IMR-90 (cell line): Measurements from ENCODE around the gene PAQR5. TPM values are rescaled to one million over a fixed set of nuclear protein-coding genes. Genes with fewer than 3 reads are reported as not detected.

Experiments
- ATAC-seq: fragments of 200-7000 bp; cut with Tn5 transposase; 2 replicates; pipeline ENCODE4 v1.9.1; 2020; ENCODE audit warnings: low read depth, mild to moderate bottlenecking, moderate library complexity
- BruUV-seq: library from RNA; stranded (reverse); fragments of 400-500 nt; replicated peaks from 2 replicates; lab custom pipeline; 2021; lab: Mats Ljungman, UMichigan
- CTCF ChIA-PET: fragments of 300-600 bp; formaldehyde crosslinking; extraction: SDS; loops from one replicate; lab custom pipeline; 2021; ENCODE audit warnings: antibody characterized with exemption; lab: Yijun Ruan, JAX
- POLR2A ChIA-PET: fragments of 300-600 bp; sonication (Branson Sonifier 250); formaldehyde crosslinking; loops from one replicate; lab custom pipeline; 2022; ENCODE audit warnings: antibody characterized with exemption; ENCODE audit not compliant: unreplicated experiment; lab: Charles Lee
- DNase-seq: peaks from one replicate; pipeline ENCODE4 v3.0.0; 2013
- H2AFZ ChIP-seq: replicated peaks from 2 replicates; pipeline ENCODE3; 2013; ENCODE audit warnings: low read length, mild to moderate bottlenecking; ENCODE audit not compliant: poor library complexity
- H2AK5ac ChIP-seq: 2 replicates; pipeline ENCODE4 v1.6.1; 2013; ENCODE audit warnings: low read depth, low read length, inconsistent platforms
- H2AK9ac ChIP-seq: replicated peaks from 2 replicates; pipeline ENCODE3; 2013; ENCODE audit warnings: mild to moderate bottlenecking, low read depth, low read length, moderate library complexity; ENCODE audit not compliant: poor library complexity
- H2BK120ac ChIP-seq: 2 replicates; pipeline ENCODE4 v1.6.1; 2013; ENCODE audit warnings: low read depth, low read length, inconsistent platforms
- H2BK15ac ChIP-seq: 3 replicates; pipeline ENCODE4 v1.6.1; 2013; ENCODE audit warnings: low read depth, low read length, inconsistent platforms
- H2BK20ac ChIP-seq: 2 replicates; pipeline ENCODE4 v1.6.1; 2013; ENCODE audit warnings: low read depth, mild to moderate bottlenecking, inconsistent platforms, low read length, moderate library complexity
- H2BK5ac ChIP-seq: 2 replicates; pipeline ENCODE4 v1.6.1; 2013; ENCODE audit warnings: mild to moderate bottlenecking, low read depth, low read length, inconsistent platforms; ENCODE audit not compliant: poor library complexity, severe bottlenecking
- H3K14ac ChIP-seq: replicated peaks from 2 replicates; pipeline ENCODE4 v1.6.1; 2013; ENCODE audit warnings: low read depth, low read length, inconsistent platforms
- H3K18ac ChIP-seq: 2 replicates; pipeline ENCODE4 v1.6.1; 2013; ENCODE audit warnings: low read depth, low read length, control low read depth
- H3K23ac ChIP-seq: 2 replicates; pipeline ENCODE4 v1.6.1; 2013; ENCODE audit warnings: low read depth, low read length, inconsistent platforms
- H3K27ac ChIP-seq: 2 replicates; pipeline ENCODE4 v1.5.1; 2013; ENCODE audit warnings: mild to moderate bottlenecking, control low read depth, low read length; ENCODE audit not compliant: insufficient read depth
- H3K27me3 ChIP-seq: 2 replicates; pipeline ENCODE4 v1.6.1; 2013; ENCODE audit warnings: low read length; ENCODE audit not compliant: control insufficient read depth, insufficient read depth
- H3K36me3 ChIP-seq: 2 replicates; pipeline ENCODE4 v1.6.1; 2013; ENCODE audit warnings: low read length, mixed read lengths; ENCODE audit not compliant: control insufficient read depth, insufficient read depth
- H3K4ac ChIP-seq: 2 replicates; pipeline ENCODE4 v1.6.1; 2013; ENCODE audit warnings: low read depth, low read length, inconsistent platforms
- H3K4me1 ChIP-seq: 2 replicates; pipeline ENCODE4 v1.6.1; 2013; ENCODE audit warnings: low read length, mixed read lengths; ENCODE audit not compliant: control insufficient read depth, insufficient read depth
- H3K4me2 ChIP-seq: 2 replicates; pipeline ENCODE4 v1.6.1; 2013; ENCODE audit warnings: low read depth, mild to moderate bottlenecking, control low read depth, low read length, moderate library complexity
- H3K4me3 ChIP-seq: 2 replicates; pipeline ENCODE4 v1.5.1; 2013; ENCODE audit warnings: low read depth, mild to moderate bottlenecking, control low read depth, low read length, moderate library complexity; ENCODE audit not compliant: insufficient read depth
- H3K56ac ChIP-seq: 2 replicates; pipeline ENCODE4 v1.6.1; 2013; ENCODE audit warnings: low read length, inconsistent platforms; ENCODE audit not compliant: insufficient read depth; ENCODE audit errors: extremely low read depth
- H3K79me1 ChIP-seq, 2 experiments: 2 replicates each; pipeline ENCODE4 v1.6.1; 2013; ENCODE audit warnings: low read length in 2 of 2, inconsistent platforms in 1 of 2, low read depth in 1 of 2
- H3K9ac ChIP-seq: 2 replicates; pipeline ENCODE4 v1.6.1; 2013; ENCODE audit warnings: low read depth, low read length, control low read depth
- H3K9me1 ChIP-seq: 2 replicates; pipeline ENCODE4 v1.6.1; 2013; ENCODE audit warnings: low read length, inconsistent platforms; ENCODE audit not compliant: insufficient read depth
- H3K9me3 ChIP-seq: 2 replicates; pipeline ENCODE4 v1.6.1; 2013; ENCODE audit warnings: low read length; ENCODE audit not compliant: control insufficient read depth, insufficient read depth
- H4K20me1 ChIP-seq: 2 replicates; pipeline ENCODE4 v1.6.1; 2013; ENCODE audit warnings: low read length, inconsistent platforms; ENCODE audit not compliant: insufficient read depth
- H4K5ac ChIP-seq: 2 replicates; pipeline ENCODE4 v1.6.1; 2013; ENCODE audit warnings: mild to moderate bottlenecking, low read depth, low read length, control low read depth
- H4K8ac ChIP-seq, 2 experiments: 2 replicates each; pipeline ENCODE4 v1.6.1; 2013; ENCODE audit warnings: low read depth in 2 of 2, low read length in 2 of 2, control low read depth in 1 of 2, inconsistent platforms in 1 of 2
- H4K91ac ChIP-seq: 2 replicates; pipeline ENCODE4 v1.6.1; 2013; ENCODE audit warnings: low read depth, low read length, inconsistent platforms; ENCODE audit not compliant: insufficient read depth
- BHLHE40 ChIP-seq: fragments of 150-350 bp; IDR thresholded peaks from 2 replicates; pipeline ENCODE4 v1.6.1; 2016; ENCODE audit warnings: mild to moderate bottlenecking, low read depth, low read length
- CTCF ChIP-seq: conservative IDR thresholded peaks from 2 replicates; pipeline ENCODE4 v1.5.1; 2012; ENCODE audit warnings: mild to moderate bottlenecking, low read depth, low read length, improper control_type of control experiment
- MXI1 ChIP-seq: IDR thresholded peaks from 2 replicates; pipeline ENCODE4 v1.6.1; 2012; ENCODE audit warnings: low read depth, mild to moderate bottlenecking, low read length, moderate library complexity, borderline replicate concordance
- NFE2L2 ChIP-seq: fragments of 150-350 bp; IDR thresholded peaks from 2 replicates; pipeline ENCODE4 v1.6.1; 2016; ENCODE audit warnings: low read depth, mild to moderate bottlenecking, low read length
- POLR2A ChIP-seq: IDR thresholded peaks from 2 replicates; pipeline ENCODE4 v1.6.1; 2012; ENCODE audit warnings: mild to moderate bottlenecking, low read depth, low read length
- SMC3 ChIP-seq: fragments of 150-350 bp; IDR thresholded peaks from 2 replicates; pipeline ENCODE4 v1.6.1; 2016; ENCODE audit warnings: low read depth, mild to moderate bottlenecking, antibody characterized with exemption, low read length, moderate library complexity
- dilution Hi-C: fragments of 300-500 bp; cut with HindIII; formaldehyde crosslinking; loops from one replicate; pipeline ENCODE4 v1.14.3; 2018; ENCODE audit warnings: low sequenced_read_pairs; ENCODE audit not compliant: unreplicated experiment
- in situ Hi-C: fragments of 300-500 bp; cut with MboI; formaldehyde crosslinking; loops from 3 replicates; pipeline ENCODE4 v1.14.3; 2019; ENCODE audit warnings: low sequenced_read_pairs, inconsistent platforms, mixed read lengths
- intact Hi-C: fragments of 100-400 bp; cut with micrococcal nuclease; formaldehyde crosslinking; loops from 2 replicates; pipeline ENCODE4 v1.10.0; 2022
- polyA plus RNA-seq, 3 experiments: library from polyadenylated mRNA; depleted of rRNA; stranded (reverse); fragments of >200 nt; gene quantifications; 2 replicates each; pipeline ENCODE4 v1.2.3, GENCODE V29; 2012; ENCODE audit warnings: low replicate concordance in 1 of 3
- total RNA-seq: library from RNA; depleted of rRNA; stranded (reverse); fragments of >200 nt; gene quantifications from 2 replicates; pipeline ENCODE4 v1.2.3, GENCODE V29; 2012

Gene PAQR5
- total and polyA plus RNA-seq, 2 of the 4 experiments (the other 2 are of a cell fraction): 2.3 to 2.7 TPM

- Histone ChIP-seq H4K91ac (no peak overlapping the region), H2AFZ (no peak overlapping the region), H3K9me3 (no peaks in the 10 kb centered on the region), H3K56ac (no peak overlapping the region), H3K14ac (no peak overlapping the region; the same call in 1 of the 2 replicates), H3K36me3 (peaks cover 2% of the 10 kb centered on the region; the same call in 1 of the 2 replicates), H4K20me1 (peaks cover 12% of the 10 kb centered on the region), H3K4ac (no peak overlapping the region), H3K23ac (no peak overlapping the region), H3K4me3 (no peak overlapping the region), H3K9me1 (peaks cover 10% of the 10 kb centered on the region), H2AK5ac (no peak overlapping the region), H2BK5ac (peak overlapping the region; percentile 80), H3K4me2 (no peak overlapping the region; the same call in 1 of the 2 replicates), H3K79me1 (peaks cover 38 to 63% of the 10 kb centered on the region in 2 experiments), H3K27ac (no peak overlapping the region; the same call in 1 of the 2 replicates), H4K8ac (no peak overlapping the region), H3K9ac (no peak overlapping the region), H2BK120ac (no peak overlapping the region), H3K27me3 (no peaks in the 10 kb centered on the region), H2AK9ac (no peak overlapping the region), H3K4me1 (peaks cover 17% of the 10 kb centered on the region), H4K5ac (no peak overlapping the region), H2BK20ac (no peak overlapping the region), H2BK15ac (no peak overlapping the region), H3K18ac (no peak overlapping the region; the same call in 1 of the 2 replicates)
- ChIA-PET CTCF (interaction anchor here (1.3 kb wide), 1 partner anchor 45 kb away, joined by 3 read pairs; no protein-coding TSS in a partner anchor), POLR2A (interaction anchor here (0.9 to 1.1 kb wide), 2 partner anchors 8 to 34 kb away, joined by 4 to 6 read pairs; no protein-coding TSS in a partner anchor)
- ATAC-seq (0 out of 2 replicates have a peak, but pooled peaks have one; percentile 3), DNase-seq (peak; percentile 33)
- no TSS peak for BruUV-seq
- TF ChIP-seq BHLHE40 (no peak), MXI1 (no peak), NFE2L2 (no peak), SMC3 (no peak), CTCF (no peak), POLR2A (no peak)
- intact Hi-C loops: no loop called here
- dilution Hi-C loops: no loop called here
- in situ Hi-C loops: no loop called here
Measured at GRCh38 chr15:69417581-69417980, 118.9 kb downstream of the PAQR5 start.
